HL-60 (cell line): Measurements from ENCODE around the gene SUPV3L1.

ENCODE experiments used
- DNase-seq, 2 experiments: peaks; one replicate each; pipeline ENCODE4 v3.0.0-alpha.2; 2010 to 2020; ENCODE audit warnings: low read depth in 1 of 2, low spot score in 1 of 2
- H3K27ac ChIP-seq: fragments of 250-450 bp; sonication (Bioruptor Pico); replicated peaks from 2 replicates; pipeline ENCODE4 v1.5.1; 2020; ENCODE audit warnings: mild to moderate bottlenecking, moderate library complexity
- H3K27me3 ChIP-seq: fragments of 250-450 bp; sonication (Bioruptor Pico); 2 replicates; pipeline ENCODE4 v1.5.1; 2021; ENCODE audit warnings: mild to moderate bottlenecking, moderate library complexity; ENCODE audit not compliant: insufficient read depth, poor library complexity, severe bottlenecking
- H3K4me3 ChIP-seq: replicated peaks from 2 replicates; pipeline ENCODE4 v1.5.1; 2011; ENCODE audit warnings: mild to moderate bottlenecking, control low read depth, low read length; ENCODE audit not compliant: insufficient read depth
- CTCF ChIP-seq: IDR thresholded peaks from one replicate; pipeline ENCODE4 v1.5.1; 2011; ENCODE audit warnings: low read length, control low read depth, inconsistent platforms; ENCODE audit not compliant: insufficient read depth
- GABPA ChIP-seq: IDR thresholded peaks from 2 replicates; pipeline ENCODE4 v1.6.1; 2012; ENCODE audit warnings: low read depth
- POLR2AphosphoS5 ChIP-seq: IDR thresholded peaks from 2 replicates; pipeline ENCODE4 v1.6.1; 2012; ENCODE audit warnings: low read depth
- SPI1 ChIP-seq: IDR thresholded peaks from 2 replicates; pipeline ENCODE4 v1.6.1; 2012; ENCODE audit warnings: low read depth, mild to moderate bottlenecking, borderline replicate concordance
- TF ChIP-seq, protein P1 (sequence below): IDR thresholded peaks from 2 replicates; pipeline ENCODE4 v1.6.1; 2012; ENCODE audit warnings: low read depth; ENCODE audit not compliant: insufficient replicate concordance

The SUPV3L1 gene

DNA sequence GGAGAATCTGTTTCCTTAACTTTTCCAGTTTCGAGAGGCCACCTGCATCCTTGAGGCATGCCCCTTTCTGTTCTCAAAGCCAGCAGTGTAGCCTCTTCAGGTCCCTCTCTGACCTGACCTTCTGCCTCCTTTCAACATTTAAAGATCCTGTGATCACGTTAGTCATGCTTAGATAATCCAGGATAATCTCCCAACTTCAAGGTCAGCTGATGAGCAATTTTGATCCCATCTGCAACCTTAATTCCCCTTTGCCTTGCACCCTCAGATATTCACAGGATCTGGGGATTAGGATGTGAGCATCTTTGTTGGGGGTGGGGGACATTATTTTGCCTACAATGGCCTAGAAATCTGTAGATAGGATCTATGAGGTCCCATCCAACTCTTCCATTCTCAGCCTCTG is 48.1 kb downstream of the SUPV3L1 start:
- Histone ChIP-seq H3K27me3 (no peaks in the 10 kb centered on the region), H3K4me3 (no peak overlapping the region), H3K27ac (no peak overlapping the region)
- TF ChIP-seq CTCF (no peak), GABPA (no peak), SPI1 (no peak), POLR2AphosphoS5 (no peak)
- TF ChIP-seq, protein P1, sequence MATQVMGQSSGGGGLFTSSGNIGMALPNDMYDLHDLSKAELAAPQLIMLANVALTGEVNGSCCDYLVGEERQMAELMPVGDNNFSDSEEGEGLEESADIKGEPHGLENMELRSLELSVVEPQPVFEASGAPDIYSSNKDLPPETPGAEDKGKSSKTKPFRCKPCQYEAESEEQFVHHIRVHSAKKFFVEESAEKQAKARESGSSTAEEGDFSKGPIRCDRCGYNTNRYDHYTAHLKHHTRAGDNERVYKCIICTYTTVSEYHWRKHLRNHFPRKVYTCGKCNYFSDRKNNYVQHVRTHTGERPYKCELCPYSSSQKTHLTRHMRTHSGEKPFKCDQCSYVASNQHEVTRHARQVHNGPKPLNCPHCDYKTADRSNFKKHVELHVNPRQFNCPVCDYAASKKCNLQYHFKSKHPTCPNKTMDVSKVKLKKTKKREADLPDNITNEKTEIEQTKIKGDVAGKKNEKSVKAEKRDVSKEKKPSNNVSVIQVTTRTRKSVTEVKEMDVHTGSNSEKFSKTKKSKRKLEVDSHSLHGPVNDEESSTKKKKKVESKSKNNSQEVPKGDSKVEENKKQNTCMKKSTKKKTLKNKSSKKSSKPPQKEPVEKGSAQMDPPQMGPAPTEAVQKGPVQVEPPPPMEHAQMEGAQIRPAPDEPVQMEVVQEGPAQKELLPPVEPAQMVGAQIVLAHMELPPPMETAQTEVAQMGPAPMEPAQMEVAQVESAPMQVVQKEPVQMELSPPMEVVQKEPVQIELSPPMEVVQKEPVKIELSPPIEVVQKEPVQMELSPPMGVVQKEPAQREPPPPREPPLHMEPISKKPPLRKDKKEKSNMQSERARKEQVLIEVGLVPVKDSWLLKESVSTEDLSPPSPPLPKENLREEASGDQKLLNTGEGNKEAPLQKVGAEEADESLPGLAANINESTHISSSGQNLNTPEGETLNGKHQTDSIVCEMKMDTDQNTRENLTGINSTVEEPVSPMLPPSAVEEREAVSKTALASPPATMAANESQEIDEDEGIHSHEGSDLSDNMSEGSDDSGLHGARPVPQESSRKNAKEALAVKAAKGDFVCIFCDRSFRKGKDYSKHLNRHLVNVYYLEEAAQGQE, result no peak
- DNase-seq, result no peak

GRCh38 chr10:69229616-69229916 is 49.5 kb downstream of the SUPV3L1 start:
- DNase-seq, result no peak
- TF ChIP-seq SPI1 (no peak), POLR2AphosphoS5 (no peak), GABPA (no peak), CTCF (no peak)
- TF ChIP-seq, protein P1, result no peak
- H3K4me3 ChIP-seq, result no peak overlapping the region
- H3K27ac ChIP-seq, result no peak overlapping the region
- H3K27me3 ChIP-seq, result no peaks in the 10 kb centered on the region

DNA sequence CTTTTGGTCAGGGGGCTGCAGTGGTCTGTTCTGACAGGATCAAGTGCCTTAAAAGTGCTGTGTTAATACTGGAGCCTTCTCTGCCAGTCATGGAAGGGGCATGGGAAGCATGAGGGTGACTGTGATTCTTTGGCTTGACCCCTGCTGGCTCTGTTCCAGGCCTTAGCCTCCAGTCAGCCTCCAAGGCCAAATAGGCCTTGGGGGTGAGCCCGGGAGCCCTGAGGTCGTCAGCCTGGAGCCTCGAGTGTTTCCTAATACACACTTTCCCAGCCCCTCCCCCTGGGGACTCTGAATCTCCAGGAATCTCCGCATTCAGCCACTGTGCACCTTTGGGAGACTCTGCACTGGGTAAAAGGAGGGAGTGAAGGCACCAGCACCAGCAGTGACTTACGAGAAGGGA is 50.1 kb downstream of the SUPV3L1 start:
- Histone ChIP-seq H3K4me3 (no peak overlapping the region), H3K27me3 (no peaks in the 10 kb centered on the region), H3K27ac (no peak overlapping the region)
- TF ChIP-seq, protein P1, result no peak
- TF ChIP-seq GABPA (no peak), SPI1 (no peak), CTCF (no peak), POLR2AphosphoS5 (no peak)
- DNase-seq, result no peak
